ENCODE results near the gene FKRP. TPM values are rescaled to one million over a fixed set of nuclear protein-coding genes. Genes with fewer than 3 reads are reported as not detected.
"Not testable (repeated sequence)": the region's sequence is repeated elsewhere in the genome, so short reads cannot be mapped to it uniquely, and the experiment has no call there.

The FKRP gene
- total and polyA plus RNA-seq, 4 donors = 3.9 to 20.6 (median 16.1) TPM

DNA sequence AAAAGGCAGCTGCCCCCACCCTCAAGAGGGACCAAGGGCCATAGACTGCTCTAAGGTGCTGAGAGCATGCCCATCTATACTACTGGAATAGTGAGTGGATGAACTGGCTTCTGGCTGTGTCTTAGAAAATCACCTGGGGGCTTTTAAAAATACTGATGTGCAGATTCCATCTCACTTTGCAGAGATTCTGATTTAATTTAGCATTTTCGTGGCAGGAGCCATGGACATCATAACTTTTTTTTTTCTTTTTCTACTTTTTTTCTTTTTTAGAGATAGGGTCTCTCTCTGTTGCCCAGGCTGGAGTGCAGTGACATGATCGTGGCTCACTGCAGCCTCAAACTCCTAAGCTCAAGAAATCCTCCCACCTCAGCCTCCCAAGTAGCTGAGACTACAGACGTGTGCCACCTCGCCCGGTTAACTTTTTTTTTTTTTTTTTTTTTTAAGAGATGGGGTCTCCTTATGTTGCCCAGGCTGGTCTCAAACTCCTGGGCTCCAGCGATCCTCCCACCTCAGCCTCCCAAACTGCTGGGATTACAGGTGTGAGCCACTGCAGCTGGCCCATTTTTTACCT lies 33.0 kb upstream of the FKRP start:
- 76 to 77% methylated on average over 6 of the region's 6 CpGs for WGBS, 2 donors
- H3K4me1 ChIP-seq (ENCODE audit: control insufficient read depth in 1 of 2, insufficient read depth in 2 of 2, low read length in 2 of 2); H3K36me3 ChIP-seq (ENCODE audit: control insufficient read depth in 1 of 2, insufficient read depth in 2 of 2, low read length in 1 of 2); DNase-seq; intact Hi-C loops (cut with DNase I); H3K27me3 ChIP-seq (ENCODE audit: control insufficient read depth in 1 of 2, insufficient read depth in 2 of 2, low read length in 1 of 2); H3K4me3 ChIP-seq (ENCODE audit: low read length in 2 of 2); H3K9me3 ChIP-seq (ENCODE audit: control insufficient read depth, low read length); H3K27ac ChIP-seq (ENCODE audit: low read depth in 1 of 2, low read length in 2 of 2); ATAC-seq (ENCODE audit: low FRiP score): not testable (repeated sequence)

DNA sequence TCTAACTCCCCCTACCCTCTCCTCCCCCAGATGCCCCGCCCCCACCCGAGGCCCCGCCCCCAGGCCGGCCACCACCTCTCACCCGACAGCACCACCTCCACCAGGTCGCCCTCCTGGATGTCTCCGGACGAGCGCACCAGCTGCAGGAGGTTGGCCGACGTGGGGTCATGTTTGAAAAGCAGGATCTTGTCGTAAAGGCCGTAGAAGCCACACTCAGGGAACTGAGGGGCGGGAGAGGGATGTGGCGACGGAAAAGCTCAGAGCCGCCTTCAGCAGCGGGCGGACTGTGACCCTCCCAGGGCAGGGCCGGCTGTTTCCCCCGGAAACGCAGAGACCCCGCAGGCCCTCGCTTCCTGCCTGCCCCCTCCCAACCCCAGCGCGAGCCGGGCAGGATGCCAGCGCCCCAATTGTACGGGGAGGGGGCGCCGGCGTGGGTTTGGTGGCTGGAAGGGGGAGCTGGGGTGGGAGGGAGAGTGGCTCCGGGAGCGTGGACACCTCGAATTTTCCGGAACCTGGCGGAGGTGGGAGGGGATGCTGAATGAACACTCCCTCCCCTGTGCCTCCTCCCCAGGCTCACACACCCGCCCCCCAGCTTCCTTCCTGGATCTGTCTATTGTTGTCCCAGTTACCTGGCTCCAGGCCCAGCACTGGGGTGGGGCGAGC lies 31.9 kb upstream of the FKRP start:
- peak overlapping the region in 1 of 2 donors; percentile 4 for H3K27ac ChIP-seq (ENCODE audit: low read depth in 1 of 2, low read length in 2 of 2)
- 1% methylated on average over 31 to 39 of the region's 39 CpGs for WGBS, 2 donors
- peak; percentile 80 for ATAC-seq (ENCODE audit: low FRiP score)

DNA sequence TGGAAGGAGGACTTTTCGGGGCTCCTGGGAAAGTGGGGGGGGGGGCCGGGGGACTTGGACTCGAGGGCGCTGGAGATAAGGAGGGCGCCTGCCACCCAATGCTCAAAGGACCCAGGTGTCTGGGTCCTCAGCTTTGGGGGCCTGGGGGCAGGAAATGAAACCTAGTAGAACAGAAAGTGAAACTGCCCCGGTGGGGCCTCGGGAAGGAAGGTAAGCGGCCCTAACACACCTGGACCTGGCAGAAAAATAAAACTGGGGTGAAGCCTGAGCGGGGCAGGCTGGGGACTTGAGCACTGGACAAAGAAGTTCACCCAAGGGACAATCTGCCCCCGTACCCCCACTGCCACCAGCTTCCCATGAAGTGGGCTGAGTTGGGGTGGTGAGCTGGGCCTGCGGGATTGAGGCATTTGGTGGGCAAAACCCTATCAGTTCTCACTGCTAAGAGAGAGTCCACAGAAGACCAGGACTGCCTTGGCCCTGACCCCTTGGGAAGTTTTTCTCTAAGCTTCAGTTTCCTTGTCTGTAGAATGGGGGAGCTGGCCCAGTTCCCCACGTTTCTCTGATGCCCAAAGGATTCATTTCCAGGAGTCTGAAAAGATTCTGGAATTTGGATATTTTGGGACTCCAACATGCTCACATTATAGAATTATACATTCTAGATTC lies 31.3 kb upstream of the FKRP start:
- 4 to 6% methylated on average over 11 to 12 of the region's 12 CpGs for WGBS, 2 donors
- ATAC-seq (ENCODE audit: low FRiP score) (peak; percentile 0), DNase-seq (peak in 1 of 2 donors; percentile 40)
- H3K27ac ChIP-seq (ENCODE audit: low read depth in 1 of 2, low read length in 2 of 2) = peak overlapping the region in 1 of 2 donors; percentile 0
- no peaks in the 10 kb centered on the region for H3K36me3 ChIP-seq (ENCODE audit: control insufficient read depth in 1 of 2, insufficient read depth in 2 of 2, low read length in 1 of 2)
- H3K4me1 ChIP-seq (ENCODE audit: control insufficient read depth in 1 of 2, insufficient read depth in 2 of 2, low read length in 2 of 2) = peaks cover 0 to 3% of the 10 kb centered on the region in 2 donors
- intact Hi-C loops (cut with DNase I) = no loop called here
- H3K9me3 ChIP-seq (ENCODE audit: control insufficient read depth, low read length) = no peaks in the 10 kb centered on the region
- H3K4me3 ChIP-seq (ENCODE audit: low read length in 2 of 2) = peak overlapping the region; percentile 49 to 88
- no peaks in the 10 kb centered on the region for H3K27me3 ChIP-seq (ENCODE audit: control insufficient read depth in 1 of 2, insufficient read depth in 2 of 2, low read length in 1 of 2)

More for the DNA sequence above, 31.9 kb upstream of the FKRP start:
- Histone ChIP-seq H3K9me3 (ENCODE audit: control insufficient read depth, low read length) (no peaks in the 10 kb centered on the region), H3K27me3 (ENCODE audit: control insufficient read depth in 1 of 2, insufficient read depth in 2 of 2, low read length in 1 of 2) (no peaks in the 10 kb centered on the region), H3K4me3 (ENCODE audit: low read length in 2 of 2) (peak overlapping the region; percentile 49 to 88), H3K4me1 (ENCODE audit: control insufficient read depth in 1 of 2, insufficient read depth in 2 of 2, low read length in 2 of 2) (peaks cover 0 to 3% of the 10 kb centered on the region in 2 donors), H3K36me3 (ENCODE audit: control insufficient read depth in 1 of 2, insufficient read depth in 2 of 2, low read length in 1 of 2) (no peaks in the 10 kb centered on the region)
- DNase-seq = peak; percentile 91 to 94
- intact Hi-C loops (cut with DNase I) = no loop called here

DNA sequence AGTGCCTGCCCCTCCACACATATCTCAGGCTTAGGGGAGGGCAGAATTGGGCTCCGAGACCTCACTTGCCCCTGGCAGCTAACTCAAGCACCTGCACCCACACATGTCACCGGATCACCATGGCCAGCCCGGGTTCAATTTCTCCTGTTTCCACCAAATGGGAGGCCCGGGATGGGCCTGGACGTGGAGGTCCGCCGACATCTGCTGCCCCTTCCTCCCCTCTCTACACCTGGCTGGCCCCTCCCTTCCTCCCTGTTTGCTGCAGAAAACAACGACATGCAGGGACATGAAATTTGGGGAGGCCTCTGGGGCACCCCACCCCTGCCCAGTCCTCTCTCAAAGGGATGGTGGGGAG lies 30.3 kb upstream of the FKRP start:
- Histone ChIP-seq H3K4me1 (ENCODE audit: control insufficient read depth in 1 of 2, insufficient read depth in 2 of 2, low read length in 2 of 2) (peaks cover 0 to 3% of the 10 kb centered on the region in 2 donors), H3K9me3 (ENCODE audit: control insufficient read depth, low read length) (no peaks in the 10 kb centered on the region), H3K27ac (ENCODE audit: low read depth in 1 of 2, low read length in 2 of 2) (no peak overlapping the region), H3K27me3 (ENCODE audit: control insufficient read depth in 1 of 2, insufficient read depth in 2 of 2, low read length in 1 of 2) (no peaks in the 10 kb centered on the region), H3K4me3 (ENCODE audit: low read length in 2 of 2) (peak overlapping the region in 1 of 2 donors; percentile 83), H3K36me3 (ENCODE audit: control insufficient read depth in 1 of 2, insufficient read depth in 2 of 2, low read length in 1 of 2) (no peaks in the 10 kb centered on the region)
- ATAC-seq (ENCODE audit: low FRiP score) (no peak), DNase-seq (no peak)
- intact Hi-C loops (cut with DNase I) = no loop called here
- 27 to 33% methylated on average over 8 of the region's 8 CpGs for WGBS, 2 donors

DNA sequence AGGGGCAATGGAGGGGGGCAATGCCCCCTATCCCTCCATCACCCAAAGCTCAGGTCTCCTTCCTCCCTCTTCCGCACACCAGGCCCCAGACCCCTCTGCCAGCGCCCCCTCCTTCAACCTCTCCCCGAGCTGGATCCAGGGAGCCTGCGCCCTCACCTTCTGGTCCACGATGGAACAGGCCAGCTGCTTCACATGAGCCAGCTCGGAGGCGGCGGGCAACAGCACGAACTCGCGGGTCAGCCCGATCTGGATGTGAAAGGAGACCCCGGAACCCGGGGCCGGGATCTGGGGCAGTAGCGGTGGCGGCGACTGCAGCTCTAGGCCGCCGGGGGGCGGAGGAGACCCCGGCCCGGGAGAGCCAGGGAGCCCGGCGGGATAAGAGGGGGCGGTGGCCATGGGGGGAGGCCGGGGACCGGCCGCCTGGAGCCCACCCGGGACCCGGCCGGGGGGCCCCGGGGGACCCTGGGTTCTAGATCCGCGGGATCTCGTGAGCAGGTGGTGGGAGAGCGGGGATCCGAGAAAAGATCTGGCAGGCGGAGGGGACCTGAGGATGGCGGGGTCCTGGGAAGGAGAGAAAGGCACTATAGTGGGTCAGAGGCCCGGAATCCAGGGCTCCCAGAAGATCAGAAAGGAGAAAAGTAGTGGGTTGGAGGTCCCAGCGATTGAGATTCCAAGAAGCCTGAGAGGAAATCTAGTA lies 29.7 kb upstream of the FKRP start:
- Histone ChIP-seq H3K27ac (ENCODE audit: low read depth in 1 of 2, low read length in 2 of 2) (no peak overlapping the region), H3K4me1 (ENCODE audit: control insufficient read depth in 1 of 2, insufficient read depth in 2 of 2, low read length in 2 of 2) (peaks cover 0 to 3% of the 10 kb centered on the region in 2 donors), H3K9me3 (ENCODE audit: control insufficient read depth, low read length) (no peaks in the 10 kb centered on the region), H3K4me3 (ENCODE audit: low read length in 2 of 2) (peak overlapping the region; percentile 83 to 89), H3K27me3 (ENCODE audit: control insufficient read depth in 1 of 2, insufficient read depth in 2 of 2, low read length in 1 of 2) (no peaks in the 10 kb centered on the region), H3K36me3 (ENCODE audit: control insufficient read depth in 1 of 2, insufficient read depth in 2 of 2, low read length in 1 of 2) (no peaks in the 10 kb centered on the region)
- intact Hi-C loops (cut with DNase I) = no loop called here
- WGBS, 2 donors = 1% methylated on average over 35 to 42 of the region's 42 CpGs
- ATAC-seq (ENCODE audit: low FRiP score) (no peak), DNase-seq (peak; percentile 69 to 80)

DNA sequence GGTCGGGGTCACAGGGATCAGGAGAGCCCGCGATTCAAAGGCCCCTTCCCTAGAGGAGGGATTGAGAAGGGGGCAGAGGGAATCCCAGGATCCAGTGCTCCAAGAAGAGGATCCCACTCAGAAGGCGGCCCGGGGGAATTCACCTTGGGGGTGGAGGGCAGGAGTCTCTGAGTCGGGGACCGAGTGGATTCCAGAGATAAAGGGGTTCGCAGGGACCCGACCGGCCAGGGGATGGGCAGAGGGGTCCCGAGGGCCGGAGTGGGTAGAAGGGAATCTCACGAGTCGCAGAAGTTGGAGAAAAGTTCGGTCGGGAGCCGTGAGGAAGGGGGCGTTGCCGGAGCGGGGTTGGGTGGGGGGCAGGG lies 29.2 kb upstream of the FKRP start:
- Histone ChIP-seq H3K9me3 (ENCODE audit: control insufficient read depth, low read length) (no peaks in the 10 kb centered on the region), H3K27ac (ENCODE audit: low read depth in 1 of 2, low read length in 2 of 2) (no peak overlapping the region), H3K36me3 (ENCODE audit: control insufficient read depth in 1 of 2, insufficient read depth in 2 of 2, low read length in 1 of 2) (no peaks in the 10 kb centered on the region), H3K4me1 (ENCODE audit: control insufficient read depth in 1 of 2, insufficient read depth in 2 of 2, low read length in 2 of 2) (peaks cover 0 to 3% of the 10 kb centered on the region in 2 donors), H3K27me3 (ENCODE audit: control insufficient read depth in 1 of 2, insufficient read depth in 2 of 2, low read length in 1 of 2) (no peaks in the 10 kb centered on the region), H3K4me3 (ENCODE audit: low read length in 2 of 2) (peak overlapping the region; percentile 83 to 89)
- WGBS, 2 donors = 0 to 1% methylated on average over 20 of the region's 20 CpGs
- DNase-seq (no peak), ATAC-seq (ENCODE audit: low FRiP score) (no peak)
- intact Hi-C loops (cut with DNase I) = no loop called here

DNA sequence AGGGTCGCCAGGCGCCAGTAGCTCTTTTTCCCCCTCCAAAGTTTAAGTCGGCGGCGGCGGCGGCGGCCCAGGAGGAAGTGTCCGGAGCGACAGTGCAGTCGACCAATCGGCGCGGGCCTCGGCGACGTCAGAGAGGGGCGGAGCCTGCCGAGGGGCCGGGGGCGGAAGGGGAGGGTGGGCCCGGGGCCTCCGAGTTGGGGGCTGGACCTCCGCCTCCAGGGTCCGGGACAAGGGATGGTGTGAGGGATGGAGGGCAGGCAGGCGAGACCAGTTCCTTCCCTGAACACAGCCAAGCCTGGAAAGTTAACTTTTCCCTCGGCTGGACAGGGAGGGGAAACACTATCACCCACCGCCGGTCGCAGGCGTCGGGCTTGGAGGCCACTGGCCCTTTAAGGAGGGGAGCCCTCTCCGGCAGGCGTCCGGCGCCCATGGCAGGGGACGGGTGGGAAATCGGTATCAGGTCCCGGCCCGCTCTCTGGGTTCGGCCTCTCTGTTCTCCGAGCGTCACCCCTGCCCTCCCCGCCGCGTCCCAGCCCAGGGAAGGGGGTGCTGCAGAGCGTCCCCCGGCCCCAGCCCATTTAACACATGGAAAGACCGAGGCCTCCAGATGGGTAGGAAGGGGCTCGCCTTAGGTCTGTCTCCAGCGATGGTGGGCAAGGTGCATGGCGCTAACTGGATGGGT lies 28.7 kb upstream of the FKRP start, which contains the start of gene PRKD2:
Gene PRKD2, minus strand, starts transcription at position 81 of the 682 bp plus-strand sequence. CDS start 744 bp downstream, outside the sequence.
- H3K4me1 ChIP-seq (ENCODE audit: control insufficient read depth in 1 of 2, insufficient read depth in 2 of 2, low read length in 2 of 2) = peaks cover 0 to 3% of the 10 kb centered on the region in 2 donors

DNA sequence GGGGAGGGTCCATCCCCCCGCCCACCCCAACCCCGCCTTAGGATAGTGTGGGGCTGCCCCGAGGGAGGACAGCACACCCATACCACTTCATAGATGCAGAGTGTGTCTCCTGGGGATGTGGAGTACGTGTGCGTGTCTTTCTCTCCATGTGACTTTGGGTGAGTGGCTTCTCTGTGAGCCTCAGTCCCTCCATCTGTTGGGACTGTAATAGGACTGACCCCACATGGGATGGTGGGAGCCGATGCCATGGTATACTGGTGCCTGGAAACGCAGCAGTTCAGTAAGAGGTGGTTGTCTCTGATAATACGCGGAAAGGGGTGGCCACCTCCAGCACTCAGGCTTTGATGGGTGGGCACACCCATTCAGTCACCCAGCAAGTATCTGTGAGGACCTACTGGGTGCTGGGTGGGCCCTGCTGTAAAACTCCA lies 28.1 kb upstream of the FKRP start:
- DNase-seq = peak in 1 of 2 donors; percentile 38

More for the DNA sequence above, 28.7 kb upstream of the FKRP start, which contains the start of gene PRKD2:
- no peaks in the 10 kb centered on the region for H3K36me3 ChIP-seq (ENCODE audit: control insufficient read depth in 1 of 2, insufficient read depth in 2 of 2, low read length in 1 of 2)
- H3K27ac ChIP-seq (ENCODE audit: low read depth in 1 of 2, low read length in 2 of 2) = peak within 1 kb of the TSS in 1 of 2 donors; percentile 66
- peak; percentile 95 to 98 for DNase-seq
- intact Hi-C loops (cut with DNase I) = no loop called here
- H3K4me3 ChIP-seq (ENCODE audit: low read length in 2 of 2) = peak within 1 kb of the TSS; percentile 83 to 89
- WGBS, 2 donors = 1% methylated on average over 38 to 52 of the region's 52 CpGs
- H3K27me3 ChIP-seq (ENCODE audit: control insufficient read depth in 1 of 2, insufficient read depth in 2 of 2, low read length in 1 of 2) = no peaks in the 10 kb centered on the region
- ATAC-seq (ENCODE audit: low FRiP score) = peak; percentile 92
- H3K9me3 ChIP-seq (ENCODE audit: control insufficient read depth, low read length) = no peaks in the 10 kb centered on the region

More for the DNA sequence above, 28.1 kb upstream of the FKRP start:
- H3K9me3 ChIP-seq (ENCODE audit: control insufficient read depth, low read length) = no peaks in the 10 kb centered on the region
- peaks cover 0 to 3% of the 10 kb centered on the region in 2 donors for H3K4me1 ChIP-seq (ENCODE audit: control insufficient read depth in 1 of 2, insufficient read depth in 2 of 2, low read length in 2 of 2)
- intact Hi-C loops (cut with DNase I) = no loop called here
- H3K4me3 ChIP-seq (ENCODE audit: low read length in 2 of 2) = peak overlapping the region in 1 of 2 donors; percentile 83
- no peak for ATAC-seq (ENCODE audit: low FRiP score)
- peak overlapping the region in 1 of 2 donors; percentile 66 for H3K27ac ChIP-seq (ENCODE audit: low read depth in 1 of 2, low read length in 2 of 2)
- H3K27me3 ChIP-seq (ENCODE audit: control insufficient read depth in 1 of 2, insufficient read depth in 2 of 2, low read length in 1 of 2) = no peaks in the 10 kb centered on the region
- H3K36me3 ChIP-seq (ENCODE audit: control insufficient read depth in 1 of 2, insufficient read depth in 2 of 2, low read length in 1 of 2) = peaks cover 0 to 2% of the 10 kb centered on the region in 2 donors
- 18 to 19% methylated on average over 9 of the region's 9 CpGs for WGBS, 2 donors
